22Rv1 (cell line): ENCODE data around the gene B3GNT2.

ENCODE experiments used
- ZFX ChIP-seq: fragments of 450-650 bp; IDR thresholded peaks from 2 replicates; pipeline ENCODE4 v1.6.1; 2017; ENCODE audit warnings: antibody characterized with exemption, borderline replicate concordance
- TF ChIP-seq, protein P1 (sequence below): fragments of 450-650 bp; IDR thresholded peaks from 2 replicates; pipeline ENCODE4 v1.5.1; 2017; ENCODE audit warnings: mild to moderate bottlenecking

- TF ChIP-seq, protein P1, sequence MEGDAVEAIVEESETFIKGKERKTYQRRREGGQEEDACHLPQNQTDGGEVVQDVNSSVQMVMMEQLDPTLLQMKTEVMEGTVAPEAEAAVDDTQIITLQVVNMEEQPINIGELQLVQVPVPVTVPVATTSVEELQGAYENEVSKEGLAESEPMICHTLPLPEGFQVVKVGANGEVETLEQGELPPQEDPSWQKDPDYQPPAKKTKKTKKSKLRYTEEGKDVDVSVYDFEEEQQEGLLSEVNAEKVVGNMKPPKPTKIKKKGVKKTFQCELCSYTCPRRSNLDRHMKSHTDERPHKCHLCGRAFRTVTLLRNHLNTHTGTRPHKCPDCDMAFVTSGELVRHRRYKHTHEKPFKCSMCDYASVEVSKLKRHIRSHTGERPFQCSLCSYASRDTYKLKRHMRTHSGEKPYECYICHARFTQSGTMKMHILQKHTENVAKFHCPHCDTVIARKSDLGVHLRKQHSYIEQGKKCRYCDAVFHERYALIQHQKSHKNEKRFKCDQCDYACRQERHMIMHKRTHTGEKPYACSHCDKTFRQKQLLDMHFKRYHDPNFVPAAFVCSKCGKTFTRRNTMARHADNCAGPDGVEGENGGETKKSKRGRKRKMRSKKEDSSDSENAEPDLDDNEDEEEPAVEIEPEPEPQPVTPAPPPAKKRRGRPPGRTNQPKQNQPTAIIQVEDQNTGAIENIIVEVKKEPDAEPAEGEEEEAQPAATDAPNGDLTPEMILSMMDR, result no peak
- TF ChIP-seq ZFX, result no peak
Measured at GRCh38 chr2:62205554-62205953, 9.6 kb downstream of the B3GNT2 start.
